Retina (tissue), 1 donor: ENCODE data around the gene SOCS6.
"Not testable (repeated sequence)": the region's sequence is repeated elsewhere in the genome, so short reads cannot be mapped to it uniquely, and the experiment has no call there.

Source experiments
- DNase-seq: peaks from one replicate; pipeline ENCODE4 v3.0.0-alpha.2; 2016

The SOCS6 gene, protein sequence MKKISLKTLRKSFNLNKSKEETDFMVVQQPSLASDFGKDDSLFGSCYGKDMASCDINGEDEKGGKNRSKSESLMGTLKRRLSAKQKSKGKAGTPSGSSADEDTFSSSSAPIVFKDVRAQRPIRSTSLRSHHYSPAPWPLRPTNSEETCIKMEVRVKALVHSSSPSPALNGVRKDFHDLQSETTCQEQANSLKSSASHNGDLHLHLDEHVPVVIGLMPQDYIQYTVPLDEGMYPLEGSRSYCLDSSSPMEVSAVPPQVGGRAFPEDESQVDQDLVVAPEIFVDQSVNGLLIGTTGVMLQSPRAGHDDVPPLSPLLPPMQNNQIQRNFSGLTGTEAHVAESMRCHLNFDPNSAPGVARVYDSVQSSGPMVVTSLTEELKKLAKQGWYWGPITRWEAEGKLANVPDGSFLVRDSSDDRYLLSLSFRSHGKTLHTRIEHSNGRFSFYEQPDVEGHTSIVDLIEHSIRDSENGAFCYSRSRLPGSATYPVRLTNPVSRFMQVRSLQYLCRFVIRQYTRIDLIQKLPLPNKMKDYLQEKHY

DNA sequence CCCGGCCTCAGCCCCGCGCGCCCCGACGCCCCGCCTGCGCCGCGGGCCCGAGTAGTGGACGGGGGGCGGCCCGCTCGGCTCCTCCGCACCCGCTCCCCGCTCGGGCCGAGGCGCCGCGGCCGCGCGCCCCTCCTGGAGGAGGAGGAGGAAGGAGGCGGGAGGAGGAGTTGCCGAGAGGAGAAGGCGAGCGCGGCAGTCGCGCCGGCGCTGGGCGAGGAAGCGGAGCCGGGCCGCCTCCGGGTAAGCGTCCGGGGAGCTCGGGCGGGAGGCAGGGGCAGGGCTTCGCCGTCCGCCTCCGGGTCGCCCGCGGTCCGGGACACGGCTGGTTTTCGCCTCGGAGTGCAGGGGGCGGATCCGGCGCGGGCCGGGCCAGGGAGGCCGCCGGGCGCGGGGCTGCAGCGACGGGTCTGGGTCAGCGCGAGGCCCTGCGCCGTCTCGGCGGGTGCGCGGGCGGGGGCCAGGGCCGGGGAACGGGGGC is at the start of gene SOCS6:
TSS of gene SOCS6 (plus strand) at position 195 of the 478 bp plus-strand sequence. CDS start 35,624 bp downstream, outside the sequence.
- DNase-seq, result peak; percentile 80

DNA sequence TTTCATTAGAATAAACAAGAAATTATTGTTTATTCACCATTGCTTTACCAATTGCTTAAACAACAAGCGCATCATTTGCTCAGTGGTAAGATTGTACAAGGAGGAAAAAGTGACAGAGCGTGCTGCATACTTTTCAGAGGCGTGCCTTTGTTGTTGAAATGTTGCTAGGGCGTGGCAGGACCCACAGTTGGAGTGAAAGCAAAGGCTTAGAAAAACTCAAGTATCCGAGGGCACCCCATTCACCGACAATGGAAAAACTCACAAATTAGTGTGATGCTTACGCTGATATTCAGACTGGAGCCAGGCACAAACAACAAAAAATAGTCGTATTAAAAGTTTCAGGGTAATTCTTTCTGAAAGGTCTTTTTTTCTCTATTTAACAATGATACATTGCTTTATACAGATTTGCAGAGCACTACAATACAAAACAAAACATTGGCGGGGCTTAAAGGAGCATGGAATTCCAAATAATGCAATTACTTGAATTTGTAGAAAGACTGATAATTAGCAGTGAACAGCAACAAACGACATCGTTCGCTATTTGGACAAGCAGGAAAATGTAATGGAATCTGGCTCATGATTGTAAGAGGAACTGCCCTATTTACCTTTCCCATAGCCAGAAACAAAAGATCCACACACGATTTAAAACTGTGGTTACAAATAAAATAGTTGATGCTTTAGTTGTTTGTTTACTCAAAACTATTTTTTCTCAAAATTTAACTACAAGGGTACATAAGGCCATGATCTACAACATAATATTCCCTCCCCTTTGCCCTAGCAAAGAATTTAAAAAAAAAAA is 45.5 kb upstream of the SOCS6 start:
- DNase-seq, result no peak

DNA sequence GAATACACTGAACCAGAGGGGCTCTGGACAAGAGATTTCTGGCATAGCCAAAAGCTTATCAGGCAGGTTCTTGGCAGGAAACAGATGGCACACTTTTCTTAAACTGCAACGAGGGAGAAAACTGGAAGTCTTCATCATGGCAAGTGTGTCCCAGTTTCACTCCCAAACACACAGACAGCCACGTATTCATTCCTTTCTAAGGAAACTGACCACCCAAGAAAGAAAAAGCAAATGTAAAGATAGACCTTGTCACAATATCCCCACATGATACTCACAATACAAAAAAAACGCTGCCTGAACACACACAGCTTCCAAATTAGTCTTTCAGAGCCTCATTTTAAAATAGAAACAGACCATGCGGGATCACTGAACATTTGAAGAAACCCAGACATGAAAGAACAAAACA is 42.8 kb upstream of the SOCS6 start:
- DNase-seq, result peak; percentile 9

DNA sequence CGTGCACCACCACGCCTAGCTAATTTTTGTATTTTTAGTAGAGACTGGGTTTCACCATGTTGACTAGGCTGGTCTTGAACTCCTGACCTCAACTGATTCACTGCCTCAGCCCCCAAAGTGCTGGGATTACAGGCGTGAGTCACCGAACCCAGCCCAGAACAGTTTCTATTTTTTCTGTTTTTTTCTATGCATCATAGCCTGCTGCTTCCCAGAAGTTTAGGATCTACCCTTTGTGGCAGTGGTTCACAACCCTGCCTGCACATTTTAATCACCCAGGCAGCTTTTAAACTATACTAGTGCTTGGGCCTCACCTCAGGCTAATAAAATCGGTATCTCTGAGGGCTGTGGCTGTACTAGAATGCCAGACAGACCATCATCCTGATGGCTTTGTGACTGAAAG is 39.7 kb upstream of the SOCS6 start:
- DNase-seq, result no peak

DNA sequence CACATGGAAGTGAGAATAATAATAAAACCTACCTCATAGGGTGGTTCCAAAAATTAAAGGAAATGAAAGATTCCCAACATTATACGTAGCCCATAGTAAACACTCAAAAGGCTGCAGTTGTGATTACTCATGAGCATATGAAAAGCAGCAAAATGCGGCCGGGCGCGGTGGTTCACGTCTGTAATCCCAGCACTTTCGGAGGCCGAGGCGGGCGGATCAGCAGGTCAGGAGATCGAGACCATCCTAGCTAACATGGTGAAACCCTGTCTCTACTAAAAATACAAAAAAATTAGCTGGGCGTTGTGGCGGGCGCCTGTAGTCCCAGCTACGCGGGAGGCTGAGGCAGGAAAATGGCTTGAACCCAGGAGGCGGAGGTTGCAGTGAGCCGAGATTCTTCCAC is 39.0 kb upstream of the SOCS6 start:
- DNase-seq, result not testable (repeated sequence)

DNA sequence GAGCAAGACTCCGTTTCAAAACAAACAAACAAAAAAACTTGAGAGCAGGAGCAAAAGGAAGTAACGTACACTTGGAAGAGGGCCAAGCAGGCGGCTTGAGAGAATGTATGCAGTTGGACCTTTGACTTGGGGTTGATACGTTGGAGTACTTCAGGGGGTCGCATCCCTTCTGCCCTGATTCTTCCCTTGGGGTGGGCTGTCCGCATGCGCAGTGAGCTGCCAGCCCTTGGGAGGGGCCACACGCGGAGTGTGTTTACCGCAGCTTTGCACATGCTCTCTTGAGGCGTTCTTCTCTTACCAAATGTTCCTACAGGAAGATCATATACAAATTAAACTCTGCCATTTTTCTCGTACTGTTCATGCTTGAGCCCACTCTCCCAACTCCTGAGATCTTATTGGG is 38.1 kb upstream of the SOCS6 start:
- DNase-seq, result no peak

DNA sequence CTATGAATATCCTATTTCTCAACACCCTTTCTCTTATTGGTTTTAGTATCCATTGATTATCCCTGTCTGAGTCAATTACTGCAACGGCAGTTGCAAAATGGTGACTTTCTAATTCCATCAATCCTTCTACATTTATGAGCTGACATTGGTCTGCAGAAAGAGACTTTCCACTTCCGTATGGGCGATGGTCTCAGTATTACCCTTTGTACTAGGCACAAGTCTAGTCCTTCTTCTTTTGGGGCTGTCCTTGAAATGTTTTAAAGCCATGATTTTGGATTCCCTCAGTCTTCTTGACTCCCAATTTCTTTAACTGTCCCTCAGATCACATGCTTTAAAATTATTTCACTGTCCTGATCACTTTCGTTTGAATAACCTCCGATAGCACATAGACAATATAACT is 32.7 kb upstream of the SOCS6 start:
- DNase-seq, result no peak

DNA sequence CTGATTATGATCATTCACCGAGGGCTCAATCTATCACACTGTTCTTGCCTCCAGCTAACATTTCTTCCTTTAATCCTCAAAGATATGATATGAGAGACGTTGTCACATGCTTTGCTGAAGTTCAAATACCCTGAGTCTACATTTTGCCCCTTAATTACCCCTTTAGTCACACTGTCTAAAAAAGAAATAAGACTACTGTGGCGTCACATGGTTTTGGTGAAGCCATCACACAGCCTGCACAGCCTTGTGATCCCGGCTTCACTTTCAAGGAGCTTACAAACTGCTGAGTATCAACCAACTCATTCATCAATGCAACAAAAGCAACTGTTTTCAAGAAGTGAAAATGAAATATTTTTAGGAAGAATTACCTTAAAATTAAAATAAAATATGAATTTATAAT is 31.9 kb upstream of the SOCS6 start:
- no peak for DNase-seq

DNA sequence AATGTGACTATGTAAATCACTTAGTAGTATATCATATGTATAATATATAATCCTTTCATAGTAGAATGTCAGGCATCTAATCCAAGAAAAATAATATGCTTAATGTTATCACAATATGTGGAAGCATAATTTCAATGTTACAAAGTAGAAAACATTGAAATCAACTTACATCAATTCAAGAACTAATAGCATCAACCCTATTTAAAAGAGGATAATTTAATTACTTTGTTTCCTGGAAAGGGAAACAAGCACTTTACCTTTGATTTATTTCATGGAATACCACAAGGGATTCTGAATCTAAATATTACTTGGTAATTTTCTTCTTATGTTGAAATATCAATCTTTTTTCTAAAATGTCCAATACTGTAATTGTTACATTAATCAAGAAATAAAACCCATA is 30.6 kb upstream of the SOCS6 start:
- DNase-seq, result no peak

DNA sequence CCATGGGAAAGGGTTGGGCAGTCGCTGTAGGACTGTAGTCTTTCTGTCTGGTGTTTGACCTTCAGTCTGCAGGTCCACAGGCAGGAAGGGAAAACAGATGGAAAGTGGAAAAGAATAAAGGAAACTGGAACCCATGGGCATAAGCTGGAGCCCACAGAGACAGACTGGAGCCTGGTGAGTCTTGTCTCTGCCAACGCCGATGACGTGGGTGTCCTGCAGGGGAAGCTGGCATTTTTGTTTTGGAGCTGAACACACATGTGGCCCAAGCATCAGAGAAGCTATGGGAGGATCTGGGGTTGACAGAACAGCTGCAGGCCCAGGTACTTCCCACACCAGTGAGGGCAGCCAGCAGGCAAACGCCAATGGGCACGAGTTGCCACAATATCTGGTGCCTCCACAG is 28.2 kb upstream of the SOCS6 start:
- DNase-seq, result no peak

DNA sequence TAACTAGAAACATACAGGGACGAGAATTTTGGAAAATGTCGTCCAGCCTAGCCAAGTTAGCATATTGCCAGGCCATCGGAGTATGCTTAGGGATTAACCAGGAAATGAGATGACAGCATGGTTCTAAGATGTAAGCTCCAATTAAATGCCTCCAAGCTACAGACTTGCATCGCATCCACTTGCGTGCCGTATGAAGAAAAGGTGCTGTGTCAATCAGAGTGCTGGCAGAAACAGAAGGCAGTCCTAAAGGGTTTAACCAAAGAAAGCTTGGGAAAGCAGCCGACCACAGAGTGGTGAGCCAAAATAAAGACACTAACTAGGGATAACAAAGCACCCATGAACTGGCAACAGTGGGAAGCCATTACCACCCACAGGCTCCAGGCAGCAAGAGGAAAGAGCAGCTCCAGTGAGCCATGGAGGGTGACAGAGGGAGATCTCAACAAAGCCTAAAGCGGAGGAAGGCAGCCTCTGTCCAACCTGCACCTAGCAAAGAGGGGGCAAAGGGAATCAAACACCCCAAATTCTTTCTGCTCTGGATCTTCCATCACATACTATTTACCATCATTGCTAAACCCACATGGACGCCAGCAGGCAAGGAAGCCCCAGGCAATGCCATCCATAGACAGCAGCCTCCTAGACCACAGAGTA is 27.6 kb upstream of the SOCS6 start:
- DNase-seq, result no peak

DNA sequence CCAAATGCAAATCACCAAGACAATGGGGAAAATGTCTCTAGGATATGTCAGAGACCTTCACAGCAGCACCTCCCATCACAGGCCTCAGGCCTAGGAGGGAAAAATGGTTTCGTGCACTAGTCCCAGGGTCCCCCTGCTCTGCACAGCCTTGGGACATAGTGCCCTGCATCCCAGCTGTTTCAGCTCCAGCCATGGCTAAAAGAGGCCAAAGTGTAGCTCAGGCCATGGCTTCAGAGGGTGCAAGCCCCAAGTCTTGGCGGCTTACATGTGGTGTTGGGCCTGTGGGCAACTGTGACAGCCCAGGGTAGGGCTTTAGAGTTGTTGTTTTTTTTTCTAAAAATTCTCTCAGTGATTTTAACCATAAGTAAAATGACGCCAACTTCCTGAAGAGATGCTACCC is 25.5 kb upstream of the SOCS6 start:
- DNase-seq, result no peak

DNA sequence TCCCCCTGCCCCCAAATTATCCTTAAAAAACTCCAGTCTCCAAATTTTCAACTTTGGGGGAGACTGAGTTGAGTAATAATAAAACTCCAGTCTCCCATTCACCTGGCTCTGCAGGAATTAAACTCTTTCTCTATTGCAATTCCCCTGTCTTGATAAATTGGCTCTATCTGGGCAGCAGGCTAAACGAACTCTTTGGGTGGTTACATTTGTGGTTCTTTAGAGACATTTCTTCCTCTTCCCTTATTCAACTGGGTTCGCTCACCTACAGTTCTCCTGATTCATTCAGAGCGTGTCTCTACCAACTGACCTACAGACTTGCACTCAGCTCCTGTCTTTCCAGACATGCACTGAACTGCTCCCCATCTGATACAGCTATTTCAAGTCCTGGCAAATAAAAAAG is 17.1 kb upstream of the SOCS6 start:
- DNase-seq, result no peak

DNA sequence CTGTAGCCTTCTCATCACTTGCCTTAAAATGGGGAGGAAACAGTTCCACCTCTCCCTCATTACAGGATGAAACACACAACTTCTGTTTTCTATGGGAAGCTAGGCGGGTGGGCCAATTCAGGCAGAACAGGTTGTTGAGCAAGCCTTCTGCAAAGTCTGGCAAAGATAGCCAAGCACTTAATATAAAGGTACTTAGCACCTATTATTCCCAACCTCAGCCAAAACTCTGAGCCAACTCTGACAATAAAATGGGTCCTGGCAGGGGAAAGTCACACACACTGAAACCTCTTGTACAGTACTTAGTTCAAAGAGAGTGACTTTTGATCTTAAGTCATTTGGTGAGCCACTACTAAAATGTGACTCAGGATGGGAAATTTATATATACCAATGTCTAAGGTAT is 15.8 kb upstream of the SOCS6 start:
- no peak for DNase-seq

DNA sequence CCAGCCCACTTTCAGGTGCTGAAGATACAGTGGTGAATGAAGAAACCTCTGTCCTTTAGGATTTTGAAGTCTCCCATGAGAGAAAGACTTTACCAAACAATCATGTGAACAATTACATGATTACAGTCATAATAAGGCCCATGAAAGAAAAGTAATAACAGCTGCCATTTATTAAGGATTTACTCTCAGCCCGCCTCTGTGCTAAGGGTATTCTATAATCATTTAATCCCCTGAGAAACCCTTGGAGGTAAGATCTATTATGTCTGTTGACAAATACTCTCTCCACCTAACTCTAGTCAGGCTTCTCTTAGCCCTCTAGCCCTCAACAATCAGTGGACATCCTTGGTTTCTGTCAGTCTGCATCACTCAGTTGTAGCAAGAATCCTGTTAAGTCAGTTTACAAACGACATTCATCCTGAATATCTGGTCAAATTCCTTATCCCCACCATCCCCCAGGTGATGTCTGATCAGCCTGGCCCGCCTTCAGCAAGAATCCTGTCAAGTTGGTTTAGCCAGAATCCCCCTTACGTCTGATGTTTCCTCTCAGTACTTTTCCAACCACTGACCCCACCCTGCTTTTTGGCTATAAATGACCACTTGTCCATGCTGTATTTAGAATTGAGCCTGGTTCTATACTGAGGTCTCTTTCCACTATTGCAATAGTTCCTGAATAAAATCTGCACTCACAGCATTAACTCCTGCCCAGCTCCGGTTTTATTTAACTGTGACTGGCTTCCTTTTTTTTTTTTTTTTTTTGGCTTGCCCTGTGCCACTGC is 12.2 kb upstream of the SOCS6 start:
- no peak for DNase-seq

DNA sequence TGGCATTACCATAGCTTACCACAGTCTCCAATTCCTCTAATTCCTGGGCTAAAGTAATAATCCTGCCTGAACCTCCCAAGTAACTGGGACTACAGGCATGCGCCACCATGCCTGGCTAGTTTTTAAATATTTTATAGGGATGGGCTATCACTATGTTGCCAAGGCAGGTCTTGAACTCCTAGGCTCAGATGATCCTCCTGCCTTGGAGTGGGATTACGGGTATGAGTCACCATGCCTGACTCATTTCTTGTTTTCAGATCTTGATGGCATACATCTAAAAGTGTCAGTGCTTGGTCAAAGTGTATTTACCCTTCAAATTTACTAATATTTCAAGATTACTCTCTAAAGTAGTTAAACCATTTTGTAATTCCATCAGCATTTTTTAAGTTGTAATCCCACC is 9.4 kb upstream of the SOCS6 start:
- no peak for DNase-seq

DNA sequence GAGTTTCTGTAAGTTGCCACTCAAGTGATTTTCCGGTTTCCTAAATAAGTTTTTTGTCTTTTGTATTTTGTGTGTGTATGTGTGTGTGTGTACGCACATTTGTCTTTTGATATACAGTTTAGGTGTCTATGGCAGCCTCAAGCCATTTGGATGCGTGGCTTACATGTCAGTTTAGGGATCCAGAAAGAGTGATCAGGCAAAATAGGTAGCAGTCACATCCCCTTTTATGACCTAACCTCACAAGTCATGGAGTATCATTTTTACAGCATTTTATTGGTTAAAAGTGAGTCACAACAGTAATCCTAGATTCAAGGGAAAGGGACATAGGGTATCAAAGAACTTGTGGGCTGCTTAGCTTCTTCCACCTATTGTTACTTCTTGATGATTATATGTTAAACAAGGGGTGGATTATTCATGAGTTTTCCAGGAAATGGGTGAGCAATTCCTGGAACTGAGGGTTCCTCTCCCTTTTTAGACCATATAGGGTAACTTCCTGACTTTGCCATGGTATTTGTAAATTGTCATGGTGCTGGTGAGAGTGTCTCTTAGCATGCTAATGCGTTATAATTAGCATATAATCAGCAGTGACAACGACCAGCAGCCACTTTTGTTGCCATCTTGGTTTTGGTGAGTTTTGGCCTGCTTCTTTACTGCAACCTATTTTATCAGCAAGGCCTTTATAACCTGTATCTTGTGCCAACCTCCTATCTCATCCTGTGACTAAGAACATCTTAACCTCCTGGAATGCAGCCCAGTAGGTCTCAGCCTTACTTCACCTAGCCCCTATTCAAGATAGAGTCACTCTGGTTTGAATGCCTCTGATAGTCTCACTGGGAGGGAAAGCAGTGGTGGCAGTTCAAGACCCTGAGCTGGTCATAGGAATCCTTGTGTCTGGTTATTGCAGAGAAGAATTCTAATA is 8.6 kb upstream of the SOCS6 start:
- no peak for DNase-seq

DNA sequence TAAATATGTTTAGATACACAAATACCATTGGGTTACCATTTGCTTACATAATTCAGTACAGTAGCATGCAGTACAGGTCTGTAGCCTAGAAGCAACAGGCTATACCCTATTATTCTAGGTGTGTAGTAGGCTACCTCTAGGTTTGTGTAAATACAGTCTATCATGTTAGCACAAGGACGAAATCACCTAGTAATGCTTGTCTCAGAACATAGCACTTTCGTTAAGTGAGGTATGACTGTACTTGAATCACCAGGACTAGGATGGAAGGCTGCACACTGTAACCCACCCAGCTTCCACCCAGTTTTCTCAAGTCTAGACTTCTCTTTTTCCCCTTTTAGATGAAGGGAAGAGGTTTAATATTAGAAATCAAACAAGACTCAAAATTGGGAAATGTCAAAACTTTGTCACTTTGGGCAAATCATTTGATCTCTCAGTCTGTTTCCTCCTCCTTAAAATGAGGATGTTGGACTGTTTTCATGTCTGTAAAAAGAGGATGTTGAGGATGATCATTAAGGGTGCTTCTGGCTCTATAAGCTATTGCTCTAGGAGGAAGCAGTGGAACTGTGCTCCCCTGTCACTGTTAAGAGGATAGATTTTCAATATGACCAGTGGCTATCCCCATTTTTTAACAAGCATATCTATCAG is 3.7 kb upstream of the SOCS6 start:
- no peak for DNase-seq

DNA sequence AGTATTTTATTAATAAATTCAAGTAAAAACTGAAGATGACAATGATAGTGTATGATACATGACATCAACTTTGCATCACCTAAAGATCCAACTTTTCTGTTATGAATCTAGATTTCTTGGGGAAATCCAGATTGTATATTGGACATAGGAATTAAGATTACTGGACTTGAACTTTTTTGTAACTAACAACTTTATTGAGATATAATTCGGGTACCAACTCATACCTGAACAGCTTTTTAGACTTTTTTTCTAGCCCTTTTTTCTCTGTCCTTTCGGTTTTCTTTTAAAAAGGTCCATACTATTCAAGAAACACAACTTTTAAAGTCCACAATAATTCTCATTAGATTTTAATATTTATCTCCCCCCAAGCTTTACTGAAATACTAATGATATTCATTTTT is 1.1 kb upstream of the SOCS6 start:
- DNase-seq, result no peak

DNA sequence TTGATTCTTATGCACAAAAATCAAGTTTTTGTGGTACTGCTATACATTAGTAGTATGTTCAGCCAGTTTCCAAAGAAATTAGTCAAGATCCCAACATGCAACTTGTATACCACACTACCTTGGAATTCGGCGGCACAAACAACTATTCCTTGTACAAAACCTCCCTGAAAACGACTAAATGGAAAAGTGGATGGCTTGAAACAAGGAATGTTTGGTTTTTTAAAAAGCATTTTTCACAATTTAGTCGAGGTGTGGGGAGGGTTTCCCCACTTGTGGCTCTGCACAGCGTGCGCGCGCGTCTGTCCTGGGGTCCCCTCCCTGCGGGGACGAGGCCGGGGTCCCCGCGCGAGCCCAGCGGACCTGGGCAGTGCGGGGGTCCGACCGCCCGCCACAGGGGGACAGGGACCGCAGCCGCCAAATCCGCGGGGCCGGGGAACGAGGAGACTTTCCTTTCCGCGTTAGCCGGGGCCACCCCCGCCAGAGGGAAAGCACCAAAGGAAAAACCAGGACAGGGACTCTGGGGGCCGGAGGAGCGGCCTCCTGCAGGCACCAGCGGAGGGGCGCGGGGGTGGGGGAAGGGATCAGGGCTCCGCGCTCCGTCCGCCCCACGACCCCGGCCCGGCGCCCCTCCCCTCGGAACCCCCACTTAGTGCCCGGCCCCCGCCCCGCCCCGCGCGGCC is 534 bp upstream of the SOCS6 start:
- DNase-seq, result peak; percentile 75
